ENCODE results near the gene SAMHD1.

GRCh38 chr20:36951979-36952738, 651 bp upstream of the SAMHD1 start:
- TF ChIP-seq CTCF (conservative IDR thresholded peaks at IDR 0.05 in 1 of 2, IDR thresholded peaks at IDR 0.05 in 1 of 2; ENCODE audit: low read depth in 1 of 2, low read length in 2 of 2), result no peak
- TF ChIP-seq EZH2 (IDR thresholded peaks at IDR 0.05; ENCODE audit: low read length, missing control alignments), result no peak

Data from fibroblast of lung (primary cell).